ENCODE results near the gene PSAT1. TPM values are rescaled to one million over a fixed set of nuclear protein-coding genes. Genes with fewer than 3 reads are reported as not detected.

PSAT1 gene
- polyA plus RNA-seq, 1 donor from 2014 or later: 18.0 TPM

DNA sequence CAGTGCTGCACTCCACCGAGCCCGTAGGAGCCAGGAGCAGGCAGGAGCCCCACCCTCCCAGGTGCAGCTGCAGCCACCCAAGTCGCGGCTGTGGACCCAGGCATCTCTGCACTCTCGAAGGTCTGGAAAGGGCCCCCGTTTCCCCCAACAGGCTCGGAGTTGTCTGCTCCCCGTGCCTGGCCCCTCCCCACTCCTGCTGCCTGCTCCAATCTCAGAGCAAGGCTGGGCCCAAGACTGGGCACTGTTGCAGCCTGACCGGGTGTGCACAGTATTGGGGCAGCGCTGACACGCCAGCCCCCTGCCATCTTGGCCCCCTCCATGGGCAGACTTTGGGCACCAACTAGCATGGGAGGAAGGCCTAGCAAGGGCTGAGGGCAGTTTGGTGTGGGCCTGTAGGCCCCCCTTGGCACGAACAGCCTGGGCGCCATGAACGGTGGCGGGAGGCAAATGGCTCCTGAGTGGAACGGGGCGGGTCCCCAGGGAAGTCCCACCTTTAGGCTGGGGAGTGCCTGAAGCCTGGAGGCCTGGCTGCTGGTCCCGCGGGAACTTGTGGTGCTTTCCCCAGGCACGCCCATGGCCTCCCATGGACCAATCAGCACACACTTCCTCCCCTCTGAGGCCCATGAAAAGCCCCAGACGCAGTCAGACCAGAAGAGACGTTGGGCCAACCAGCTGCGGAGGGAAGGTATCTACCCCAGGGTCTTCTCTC lies 60.4 kb downstream of the PSAT1 start:
- H2AFZ ChIP-seq (ENCODE audit: low read depth, low read length): no peak overlapping the region
- no peaks in the 10 kb centered on the region for H3F3A ChIP-seq (ENCODE audit: insufficient read depth, low read length, poor library complexity, severe bottlenecking)
- no peaks in the 10 kb centered on the region for H3K9me3 ChIP-seq (ENCODE audit: low read length)
- H4K20me1 ChIP-seq (ENCODE audit: insufficient read depth): no peaks in the 10 kb centered on the region
- TF ChIP-seq RAD21 (conservative IDR thresholded peaks at IDR 0.05): no peak
- no peak overlapping the region for H3K27ac ChIP-seq (ENCODE audit: low read length)
- H3K9ac ChIP-seq (ENCODE audit: low read length): no peak overlapping the region
- H3K27me3 ChIP-seq (ENCODE audit: insufficient read depth, low read depth, low read length): no peaks in the 10 kb centered on the region
- no peaks in the 10 kb centered on the region for H3K9me2 ChIP-seq (ENCODE audit: insufficient read depth, low read length)
- no peaks in the 10 kb centered on the region for H3K79me2 ChIP-seq (replicated peaks; ENCODE audit: insufficient read depth, low read length)
- no peaks in the 10 kb centered on the region for H3K36me3 ChIP-seq (ENCODE audit: insufficient read depth, low read length)
- H3K4me2 ChIP-seq (ENCODE audit: low read length): no peak overlapping the region
- H3K4me3 ChIP-seq (ENCODE audit: low read length): no peak overlapping the region

DNA sequence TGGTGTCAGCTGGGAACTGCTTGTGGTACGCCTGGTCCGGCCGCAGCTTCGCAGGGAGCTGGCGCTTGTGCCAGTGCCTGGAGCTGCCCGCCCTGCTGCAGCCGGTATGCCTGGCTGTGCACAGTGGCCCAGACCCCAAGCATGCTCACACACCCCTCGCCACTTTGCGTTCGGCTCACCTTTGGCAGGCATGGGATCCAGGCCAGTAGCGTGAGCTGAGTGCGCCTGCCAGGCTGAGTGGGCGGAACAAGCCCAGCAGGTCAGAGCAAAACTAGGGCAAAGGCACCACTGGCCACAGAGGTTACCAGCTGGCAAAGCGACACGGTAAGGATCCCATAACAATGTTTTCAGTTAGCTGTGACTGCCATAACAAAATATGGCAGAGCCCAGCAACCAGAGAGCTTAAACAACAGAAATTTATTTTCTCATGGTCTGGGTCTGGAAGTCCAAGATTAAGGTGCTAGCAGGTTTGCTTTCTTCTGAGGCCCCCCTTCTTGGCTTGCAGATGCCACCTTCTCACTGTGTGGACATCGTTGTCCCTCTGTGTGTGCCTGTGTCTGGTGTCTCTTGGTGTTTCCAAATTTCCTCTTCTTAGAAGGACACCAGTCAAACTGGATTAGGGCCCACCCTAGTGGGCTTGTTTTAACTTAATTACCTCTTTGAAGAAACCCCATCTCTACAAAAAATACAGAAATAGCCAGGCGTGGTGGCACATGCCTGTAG lies 61.6 kb downstream of the PSAT1 start:
- Histone ChIP-seq H3K9me2 (ENCODE audit: insufficient read depth, low read length) (no peaks in the 10 kb centered on the region), H3K4me3 (ENCODE audit: low read length) (no peak overlapping the region), H3F3A (ENCODE audit: insufficient read depth, low read length, poor library complexity, severe bottlenecking) (no peaks in the 10 kb centered on the region), H3K27ac (ENCODE audit: low read length) (no peak overlapping the region), H2AFZ (ENCODE audit: low read depth, low read length) (no peak overlapping the region), H4K20me1 (ENCODE audit: insufficient read depth) (no peaks in the 10 kb centered on the region), H3K9ac (ENCODE audit: low read length) (no peak overlapping the region), H3K27me3 (ENCODE audit: insufficient read depth, low read depth, low read length) (no peaks in the 10 kb centered on the region), H3K9me3 (ENCODE audit: low read length) (no peaks in the 10 kb centered on the region), H3K79me2 (replicated peaks; ENCODE audit: insufficient read depth, low read length) (no peaks in the 10 kb centered on the region), H3K36me3 (ENCODE audit: insufficient read depth, low read length) (no peaks in the 10 kb centered on the region), H3K4me2 (ENCODE audit: low read length) (no peak overlapping the region)
- TF ChIP-seq SMC3 (conservative IDR thresholded peaks at IDR 0.05; ENCODE audit: poor library complexity) (no peak), POLR2AphosphoS5 (IDR thresholded peaks at IDR 0.05) (no peak)
- TF ChIP-seq, protein P1, sequence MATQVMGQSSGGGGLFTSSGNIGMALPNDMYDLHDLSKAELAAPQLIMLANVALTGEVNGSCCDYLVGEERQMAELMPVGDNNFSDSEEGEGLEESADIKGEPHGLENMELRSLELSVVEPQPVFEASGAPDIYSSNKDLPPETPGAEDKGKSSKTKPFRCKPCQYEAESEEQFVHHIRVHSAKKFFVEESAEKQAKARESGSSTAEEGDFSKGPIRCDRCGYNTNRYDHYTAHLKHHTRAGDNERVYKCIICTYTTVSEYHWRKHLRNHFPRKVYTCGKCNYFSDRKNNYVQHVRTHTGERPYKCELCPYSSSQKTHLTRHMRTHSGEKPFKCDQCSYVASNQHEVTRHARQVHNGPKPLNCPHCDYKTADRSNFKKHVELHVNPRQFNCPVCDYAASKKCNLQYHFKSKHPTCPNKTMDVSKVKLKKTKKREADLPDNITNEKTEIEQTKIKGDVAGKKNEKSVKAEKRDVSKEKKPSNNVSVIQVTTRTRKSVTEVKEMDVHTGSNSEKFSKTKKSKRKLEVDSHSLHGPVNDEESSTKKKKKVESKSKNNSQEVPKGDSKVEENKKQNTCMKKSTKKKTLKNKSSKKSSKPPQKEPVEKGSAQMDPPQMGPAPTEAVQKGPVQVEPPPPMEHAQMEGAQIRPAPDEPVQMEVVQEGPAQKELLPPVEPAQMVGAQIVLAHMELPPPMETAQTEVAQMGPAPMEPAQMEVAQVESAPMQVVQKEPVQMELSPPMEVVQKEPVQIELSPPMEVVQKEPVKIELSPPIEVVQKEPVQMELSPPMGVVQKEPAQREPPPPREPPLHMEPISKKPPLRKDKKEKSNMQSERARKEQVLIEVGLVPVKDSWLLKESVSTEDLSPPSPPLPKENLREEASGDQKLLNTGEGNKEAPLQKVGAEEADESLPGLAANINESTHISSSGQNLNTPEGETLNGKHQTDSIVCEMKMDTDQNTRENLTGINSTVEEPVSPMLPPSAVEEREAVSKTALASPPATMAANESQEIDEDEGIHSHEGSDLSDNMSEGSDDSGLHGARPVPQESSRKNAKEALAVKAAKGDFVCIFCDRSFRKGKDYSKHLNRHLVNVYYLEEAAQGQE (IDR thresholded peaks at IDR 0.05; ENCODE audit: borderline replicate concordance): no peak

DNA sequence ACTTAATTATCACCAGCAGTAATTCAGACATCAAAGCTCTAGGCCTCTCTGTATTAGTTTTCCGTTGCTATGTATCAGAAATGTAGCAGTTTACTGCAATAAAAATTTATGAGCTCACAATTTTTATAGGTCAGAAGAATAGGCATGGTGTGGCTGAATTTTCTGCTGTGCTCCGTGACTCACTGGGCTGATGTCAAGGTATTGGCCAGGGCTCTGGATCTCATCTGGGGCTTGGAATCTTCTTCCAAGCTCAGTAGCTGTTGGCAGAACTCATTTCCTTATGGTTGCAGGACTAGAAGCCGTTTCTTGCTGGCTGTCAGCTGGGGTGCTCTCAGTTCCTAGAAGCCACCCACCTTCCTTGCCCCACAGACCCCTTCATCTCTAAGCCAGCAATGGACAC lies 66.3 kb downstream of the PSAT1 start:
- Histone ChIP-seq H3K4me3 (ENCODE audit: low read length) (no peak overlapping the region), H3K9me3 (ENCODE audit: low read length) (no peaks in the 10 kb centered on the region), H3K4me2 (ENCODE audit: low read length) (no peak overlapping the region), H3K9ac (ENCODE audit: low read length) (no peak overlapping the region), H2AFZ (ENCODE audit: low read depth, low read length) (no peak overlapping the region), H4K20me1 (ENCODE audit: insufficient read depth) (no peaks in the 10 kb centered on the region), H3K27ac (ENCODE audit: low read length) (no peak overlapping the region), H3K36me3 (ENCODE audit: insufficient read depth, low read length) (no peaks in the 10 kb centered on the region), H3K9me2 (ENCODE audit: insufficient read depth, low read length) (no peaks in the 10 kb centered on the region), H3K27me3 (ENCODE audit: insufficient read depth, low read depth, low read length) (no peaks in the 10 kb centered on the region), H3K79me2 (replicated peaks; ENCODE audit: insufficient read depth, low read length) (no peaks in the 10 kb centered on the region), H3F3A (ENCODE audit: insufficient read depth, low read length, poor library complexity, severe bottlenecking) (no peaks in the 10 kb centered on the region)
- TF ChIP-seq EZH2 (IDR thresholded peaks at IDR 0.05; ENCODE audit: borderline replicate concordance, insufficient read depth, low read length, poor library complexity, severe bottlenecking) (no peak), POLR2AphosphoS5 (IDR thresholded peaks at IDR 0.05) (no peak), TAF1 (IDR thresholded peaks at IDR 0.05; ENCODE audit: low read depth) (no peak), EP300 (conservative IDR thresholded peaks at IDR 0.05; ENCODE audit: poor library complexity, severe bottlenecking) (no peak), SMC3 (conservative IDR thresholded peaks at IDR 0.05; ENCODE audit: poor library complexity) (no peak), MXI1 (conservative IDR thresholded peaks at IDR 0.05; ENCODE audit: poor library complexity, severe bottlenecking) (no peak), RAD21 (conservative IDR thresholded peaks at IDR 0.05) (no peak)
- TF ChIP-seq, protein P1 (IDR thresholded peaks at IDR 0.05; ENCODE audit: borderline replicate concordance): no peak
- TF ChIP-seq, protein P2, sequence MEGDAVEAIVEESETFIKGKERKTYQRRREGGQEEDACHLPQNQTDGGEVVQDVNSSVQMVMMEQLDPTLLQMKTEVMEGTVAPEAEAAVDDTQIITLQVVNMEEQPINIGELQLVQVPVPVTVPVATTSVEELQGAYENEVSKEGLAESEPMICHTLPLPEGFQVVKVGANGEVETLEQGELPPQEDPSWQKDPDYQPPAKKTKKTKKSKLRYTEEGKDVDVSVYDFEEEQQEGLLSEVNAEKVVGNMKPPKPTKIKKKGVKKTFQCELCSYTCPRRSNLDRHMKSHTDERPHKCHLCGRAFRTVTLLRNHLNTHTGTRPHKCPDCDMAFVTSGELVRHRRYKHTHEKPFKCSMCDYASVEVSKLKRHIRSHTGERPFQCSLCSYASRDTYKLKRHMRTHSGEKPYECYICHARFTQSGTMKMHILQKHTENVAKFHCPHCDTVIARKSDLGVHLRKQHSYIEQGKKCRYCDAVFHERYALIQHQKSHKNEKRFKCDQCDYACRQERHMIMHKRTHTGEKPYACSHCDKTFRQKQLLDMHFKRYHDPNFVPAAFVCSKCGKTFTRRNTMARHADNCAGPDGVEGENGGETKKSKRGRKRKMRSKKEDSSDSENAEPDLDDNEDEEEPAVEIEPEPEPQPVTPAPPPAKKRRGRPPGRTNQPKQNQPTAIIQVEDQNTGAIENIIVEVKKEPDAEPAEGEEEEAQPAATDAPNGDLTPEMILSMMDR (IDR thresholded peaks at IDR 0.05; ENCODE audit: poor library complexity, severe bottlenecking): no peak
